Calu3 (cell line): ENCODE data around the gene IFIT1B. TPM values are rescaled to one million over a fixed set of nuclear protein-coding genes. Genes with fewer than 3 reads are reported as not detected.

ENCODE experiments used
- BruUV-seq: library from RNA; stranded (reverse); fragments of 400-500 nt; replicated peaks from 2 replicates; lab custom pipeline; 2021; lab: Mats Ljungman, UMichigan
- CTCF ChIA-PET: fragments of 300-600 bp; sonication (Branson Sonifier 250); formaldehyde crosslinking; loops from one replicate; lab custom pipeline; 2022; ENCODE audit warnings: antibody characterized with exemption; lab: Charles Lee
- DNase-seq: peaks from one replicate; pipeline ENCODE4 v3.0.0; 2022
- H3K27ac Mint-ChIP-seq: one replicate; pipeline ENCODE4 v1.8.0; 2022; ENCODE audit warnings: mixed read lengths; ENCODE audit not compliant: unreplicated experiment
- H3K27me3 Mint-ChIP-seq: one replicate; pipeline ENCODE4 v1.8.0; 2022; ENCODE audit warnings: mixed read lengths; ENCODE audit not compliant: unreplicated experiment
- H3K36me3 Mint-ChIP-seq: one replicate; pipeline ENCODE4 v1.8.0; 2022; ENCODE audit warnings: mild to moderate bottlenecking, moderate library complexity, mixed read lengths; ENCODE audit not compliant: insufficient read depth, unreplicated experiment
- H3K4me1 Mint-ChIP-seq: one replicate; pipeline ENCODE4 v1.8.0; 2022; ENCODE audit warnings: mild to moderate bottlenecking, low read depth, mixed read lengths; ENCODE audit not compliant: unreplicated experiment
- H3K4me3 Mint-ChIP-seq: one replicate; pipeline ENCODE4 v1.8.0; 2022; ENCODE audit warnings: mild to moderate bottlenecking, low read depth, moderate library complexity, mixed read lengths; ENCODE audit not compliant: unreplicated experiment
- H3K9me3 Mint-ChIP-seq: one replicate; pipeline ENCODE4 v1.8.0; 2022; ENCODE audit warnings: low read depth, mixed read lengths; ENCODE audit not compliant: unreplicated experiment
- intact Hi-C: fragments of 100-400 bp; cut with micrococcal nuclease; formaldehyde crosslinking; loops from one replicate; pipeline ENCODE4 v1.10.0; 2022; ENCODE audit not compliant: unreplicated experiment
- total RNA-seq: library from RNA; stranded (reverse); gene quantifications from 2 replicates; pipeline ENCODE4 v1.2.3, GENCODE V29; 2022
- TF ChIP-seq, protein P1 (sequence below): fragments of 200-600 bp; IDR thresholded peaks from one replicate; pipeline ENCODE4 v1.8.0; 2022; ENCODE audit warnings: antibody characterized with exemption; ENCODE audit not compliant: unreplicated experiment

IFIT1B gene
- total RNA-seq, 1 experiment from 2014 or later: not detected

DNA sequence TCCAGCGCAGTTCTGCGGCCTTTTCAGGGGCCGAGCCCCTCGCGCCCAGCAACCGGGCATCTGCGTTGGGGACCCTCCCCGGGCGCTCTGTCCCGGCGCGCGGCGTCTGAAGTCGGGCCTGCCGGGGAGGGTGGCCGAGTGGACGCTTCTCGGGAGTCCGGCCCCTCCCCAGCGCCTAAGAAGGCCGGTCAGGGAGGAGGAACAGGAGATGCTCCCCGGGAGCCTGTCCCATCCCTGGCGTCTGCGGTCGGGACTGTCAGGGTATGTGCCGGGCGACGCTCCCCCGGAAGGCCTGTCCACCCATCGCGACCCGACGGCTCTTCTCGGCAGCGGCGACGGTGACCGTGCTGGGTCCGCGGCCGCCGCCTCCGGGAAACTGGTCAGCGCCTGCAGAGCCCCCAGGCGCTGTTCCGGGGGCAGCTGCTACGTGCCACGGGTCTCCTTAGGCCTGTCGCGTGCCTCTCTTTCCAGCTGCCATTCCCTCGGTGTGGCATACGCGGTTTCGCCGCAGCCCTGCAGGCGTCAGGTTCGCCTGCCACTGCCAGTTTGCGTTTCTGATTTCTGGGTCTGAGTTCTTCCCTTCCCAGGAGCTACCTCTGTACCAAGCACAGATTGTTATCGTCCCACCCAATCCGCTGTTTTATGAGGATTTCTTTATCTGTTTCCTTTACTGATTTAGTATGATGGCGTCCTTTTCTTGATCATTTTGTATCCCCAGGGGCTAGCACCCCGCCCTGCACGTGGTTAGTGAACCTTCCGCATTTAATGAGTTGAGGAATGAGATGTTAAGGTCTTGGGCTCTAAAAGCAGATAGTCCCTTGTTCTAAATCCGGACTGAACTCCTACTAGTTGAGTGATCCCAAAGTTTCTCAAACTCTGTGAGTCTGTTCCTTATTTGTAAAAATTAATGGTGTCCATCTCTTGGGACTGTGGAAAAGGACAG is 37.3 kb downstream of the IFIT1B start:
- Mint-ChIP-seq H3K27me3 (no peaks in the 10 kb centered on the region), H3K4me3 (peak overlapping the region; percentile 95), H3K4me1 (peaks cover 18% of the 10 kb centered on the region), H3K36me3 (peaks cover 26% of the 10 kb centered on the region), H3K27ac (peak overlapping the region; percentile 89), H3K9me3 (no peaks in the 10 kb centered on the region)
- DNase-seq: peak; percentile 22
- CTCF ChIA-PET: interaction anchor here (0.6 to 1.4 kb wide), 3 partner anchors 23 to 147 kb away, joined by 4 to 6 read pairs (median 4); partner anchors contain the start of gene IFIT1
- BruUV-seq: no TSS peak
- TF ChIP-seq, protein P1, sequence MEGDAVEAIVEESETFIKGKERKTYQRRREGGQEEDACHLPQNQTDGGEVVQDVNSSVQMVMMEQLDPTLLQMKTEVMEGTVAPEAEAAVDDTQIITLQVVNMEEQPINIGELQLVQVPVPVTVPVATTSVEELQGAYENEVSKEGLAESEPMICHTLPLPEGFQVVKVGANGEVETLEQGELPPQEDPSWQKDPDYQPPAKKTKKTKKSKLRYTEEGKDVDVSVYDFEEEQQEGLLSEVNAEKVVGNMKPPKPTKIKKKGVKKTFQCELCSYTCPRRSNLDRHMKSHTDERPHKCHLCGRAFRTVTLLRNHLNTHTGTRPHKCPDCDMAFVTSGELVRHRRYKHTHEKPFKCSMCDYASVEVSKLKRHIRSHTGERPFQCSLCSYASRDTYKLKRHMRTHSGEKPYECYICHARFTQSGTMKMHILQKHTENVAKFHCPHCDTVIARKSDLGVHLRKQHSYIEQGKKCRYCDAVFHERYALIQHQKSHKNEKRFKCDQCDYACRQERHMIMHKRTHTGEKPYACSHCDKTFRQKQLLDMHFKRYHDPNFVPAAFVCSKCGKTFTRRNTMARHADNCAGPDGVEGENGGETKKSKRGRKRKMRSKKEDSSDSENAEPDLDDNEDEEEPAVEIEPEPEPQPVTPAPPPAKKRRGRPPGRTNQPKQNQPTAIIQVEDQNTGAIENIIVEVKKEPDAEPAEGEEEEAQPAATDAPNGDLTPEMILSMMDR: no peak
- intact Hi-C loops: no loop called here

DNA sequence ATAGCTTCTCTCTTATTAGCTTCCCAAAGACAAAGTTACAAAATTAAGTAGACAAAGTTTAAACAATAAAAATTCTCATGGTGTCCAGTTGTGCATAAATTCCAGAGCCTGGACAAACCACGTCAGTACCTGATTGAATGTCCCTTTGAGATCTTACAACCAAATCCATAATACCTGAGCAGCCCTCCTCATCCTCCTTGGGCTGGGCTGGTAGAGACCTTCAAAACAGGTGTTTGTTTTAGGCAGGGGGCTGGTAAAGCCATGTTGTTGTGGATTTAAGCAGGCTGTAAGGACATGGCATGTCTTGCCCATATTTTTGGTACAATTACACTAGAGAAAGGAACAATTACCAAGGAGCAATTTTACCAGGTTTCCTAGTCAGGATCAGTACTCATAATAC is 38.6 kb downstream of the IFIT1B start:
- Mint-ChIP-seq H3K4me3 (no peak overlapping the region), H3K27ac (no peak overlapping the region)

DNA sequence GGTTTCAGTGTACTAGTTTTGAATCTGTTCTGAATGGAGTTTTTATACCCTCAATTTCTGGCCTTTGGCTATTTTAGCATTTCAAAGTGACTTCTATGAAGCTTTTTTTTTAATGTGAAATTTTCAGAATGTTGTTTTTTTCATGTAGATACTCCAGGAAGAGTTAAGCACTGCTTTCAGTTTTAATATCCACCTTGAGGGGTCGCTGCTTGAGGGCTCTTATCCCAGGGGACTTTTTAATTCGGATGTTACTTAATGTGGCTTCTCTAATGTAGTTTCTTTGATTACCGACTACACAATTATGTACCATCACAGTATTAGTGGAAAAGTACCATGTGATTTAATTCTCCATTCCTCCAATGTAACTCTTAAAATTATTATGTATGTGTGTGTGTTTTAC is 41.7 kb downstream of the IFIT1B start:
- Mint-ChIP-seq H3K4me1 (peaks cover 14% of the 10 kb centered on the region), H3K9me3 (no peaks in the 10 kb centered on the region), H3K4me3 (no peak overlapping the region), H3K36me3 (peaks cover 16% of the 10 kb centered on the region), H3K27ac (no peak overlapping the region), H3K27me3 (no peaks in the 10 kb centered on the region)
- TF ChIP-seq, protein P1: no peak
- DNase-seq: no peak
- CTCF ChIA-PET: no interaction called here
- BruUV-seq: no TSS peak
- intact Hi-C loops: no loop called here

More for the DNA sequence above, 38.6 kb downstream of the IFIT1B start:
- DNase-seq: no peak
- TF ChIP-seq, protein P1: no peak
- intact Hi-C loops: no loop called here
- BruUV-seq: no TSS peak
- CTCF ChIA-PET: no interaction called here
- Mint-ChIP-seq H3K27me3 (no peaks in the 10 kb centered on the region), H3K9me3 (no peaks in the 10 kb centered on the region), H3K36me3 (peaks cover 26% of the 10 kb centered on the region), H3K4me1 (peaks cover 10% of the 10 kb centered on the region)

DNA sequence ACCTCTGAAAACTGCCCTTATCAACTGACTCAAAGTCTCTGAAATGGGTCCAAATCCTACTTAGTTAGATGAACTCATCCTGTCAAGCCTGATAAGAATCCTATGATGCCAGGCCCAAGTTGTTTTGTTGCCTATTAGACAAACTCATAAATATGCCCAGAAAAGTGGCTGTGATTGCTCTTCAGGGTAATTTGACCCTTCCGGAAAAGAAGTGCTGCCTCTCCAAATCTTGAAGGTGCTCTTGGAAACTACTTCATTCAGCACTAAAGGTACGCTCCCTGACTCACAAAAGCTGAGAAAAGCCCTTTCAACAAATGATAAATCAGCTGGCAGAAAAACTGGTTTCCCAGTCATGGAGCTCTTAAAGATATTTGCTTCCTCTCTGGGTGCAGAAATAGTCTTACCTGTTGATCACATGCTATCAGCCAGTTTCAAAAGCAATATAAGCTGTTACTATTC is 43.2 kb downstream of the IFIT1B start:
- CTCF ChIA-PET: interaction anchor here (0.5 kb wide), 1 partner anchor 61 kb away, joined by 5 read pairs; no protein-coding TSS in a partner anchor
- no peaks in the 10 kb centered on the region for H3K9me3 Mint-ChIP-seq
- intact Hi-C loops: no loop called here
- H3K4me3 Mint-ChIP-seq: no peak overlapping the region
- DNase-seq: no peak
- H3K36me3 Mint-ChIP-seq: peaks cover under 1% of the 10 kb centered on the region
- TF ChIP-seq, protein P1: no peak
- no TSS peak for BruUV-seq
- no peak overlapping the region for H3K27ac Mint-ChIP-seq
- H3K4me1 Mint-ChIP-seq: peaks cover 22% of the 10 kb centered on the region
- no peaks in the 10 kb centered on the region for H3K27me3 Mint-ChIP-seq
